GM12872 (cell line): ENCODE measurements around the gene KDM4F.

Experiments
- TF ChIP-seq, protein P1 (sequence below): IDR thresholded peaks from 3 replicates; pipeline ENCODE4 v1.5.1; 2011; ENCODE audit warnings: low read depth, mild to moderate bottlenecking, low read length, moderate library complexity; ENCODE audit not compliant: insufficient read depth

KDM4F gene

DNA sequence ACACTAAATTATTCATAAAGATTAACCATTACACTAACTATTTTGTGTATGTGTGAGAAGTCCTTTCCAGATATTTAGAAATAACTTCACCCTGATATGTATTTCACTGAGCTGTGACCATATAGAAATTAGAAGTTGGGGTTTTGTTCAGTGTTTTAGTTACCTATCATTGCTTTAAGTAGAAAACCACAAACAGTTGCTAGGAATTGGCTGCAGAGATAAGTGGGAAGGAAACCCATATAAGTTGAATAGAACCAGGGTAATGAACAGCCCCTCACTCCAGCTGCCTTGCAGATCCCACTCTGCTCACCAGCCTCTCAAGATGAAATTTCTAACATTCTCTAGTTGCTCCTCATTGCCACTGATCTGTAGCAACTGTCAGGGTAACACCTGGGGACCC, 27.8 kb downstream of the KDM4F start:
- TF ChIP-seq, protein P1, sequence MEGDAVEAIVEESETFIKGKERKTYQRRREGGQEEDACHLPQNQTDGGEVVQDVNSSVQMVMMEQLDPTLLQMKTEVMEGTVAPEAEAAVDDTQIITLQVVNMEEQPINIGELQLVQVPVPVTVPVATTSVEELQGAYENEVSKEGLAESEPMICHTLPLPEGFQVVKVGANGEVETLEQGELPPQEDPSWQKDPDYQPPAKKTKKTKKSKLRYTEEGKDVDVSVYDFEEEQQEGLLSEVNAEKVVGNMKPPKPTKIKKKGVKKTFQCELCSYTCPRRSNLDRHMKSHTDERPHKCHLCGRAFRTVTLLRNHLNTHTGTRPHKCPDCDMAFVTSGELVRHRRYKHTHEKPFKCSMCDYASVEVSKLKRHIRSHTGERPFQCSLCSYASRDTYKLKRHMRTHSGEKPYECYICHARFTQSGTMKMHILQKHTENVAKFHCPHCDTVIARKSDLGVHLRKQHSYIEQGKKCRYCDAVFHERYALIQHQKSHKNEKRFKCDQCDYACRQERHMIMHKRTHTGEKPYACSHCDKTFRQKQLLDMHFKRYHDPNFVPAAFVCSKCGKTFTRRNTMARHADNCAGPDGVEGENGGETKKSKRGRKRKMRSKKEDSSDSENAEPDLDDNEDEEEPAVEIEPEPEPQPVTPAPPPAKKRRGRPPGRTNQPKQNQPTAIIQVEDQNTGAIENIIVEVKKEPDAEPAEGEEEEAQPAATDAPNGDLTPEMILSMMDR: no peak

DNA sequence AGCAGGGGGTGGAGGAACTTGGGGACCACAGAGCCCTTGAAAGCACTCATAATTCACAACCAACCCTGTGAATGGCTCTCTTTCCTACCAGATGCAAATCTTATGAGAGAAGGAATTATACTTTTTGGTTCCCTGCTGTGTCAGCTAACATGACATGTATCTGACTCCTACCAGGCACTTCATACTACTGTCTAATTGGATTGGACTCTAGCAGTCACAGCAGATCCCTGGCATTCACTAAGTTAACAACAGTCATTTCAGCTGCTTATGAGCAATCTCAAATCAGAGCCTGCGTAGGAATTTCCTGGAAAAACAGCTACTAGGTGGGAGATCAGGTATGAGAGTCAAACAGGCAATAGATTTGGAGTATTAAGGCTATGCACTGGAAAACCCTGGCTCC, 29.3 kb downstream of the KDM4F start:
- TF ChIP-seq, protein P1: no peak

DNA sequence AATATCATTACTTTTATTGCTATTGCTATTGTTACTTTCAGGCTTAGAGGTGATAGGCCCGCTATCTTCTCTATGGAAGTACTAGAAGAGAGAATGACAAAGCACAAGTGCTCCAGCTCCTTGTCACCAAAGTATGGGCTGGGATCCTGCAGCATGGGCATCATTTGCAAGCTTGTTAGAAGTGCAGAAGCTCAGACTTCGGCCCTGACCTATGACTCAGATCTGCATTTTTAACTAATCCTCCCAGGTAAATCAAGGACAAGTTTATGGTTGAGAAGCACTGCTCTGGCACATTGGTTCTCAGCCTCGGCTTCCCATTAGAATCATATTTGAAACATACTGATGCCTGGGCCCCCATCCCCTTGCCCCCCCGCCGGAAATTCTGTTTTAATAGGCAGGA, 31.8 kb downstream of the KDM4F start:
- TF ChIP-seq, protein P1: no peak

- TF ChIP-seq, protein P1: no peak
These were observed 32.2 kb downstream of the KDM4F start for GRCh38 chr11:95081412-95081811.

- TF ChIP-seq, protein P1: no peak
These were observed 33.4 kb downstream of the KDM4F start for GRCh38 chr11:95082576-95083001.

DNA sequence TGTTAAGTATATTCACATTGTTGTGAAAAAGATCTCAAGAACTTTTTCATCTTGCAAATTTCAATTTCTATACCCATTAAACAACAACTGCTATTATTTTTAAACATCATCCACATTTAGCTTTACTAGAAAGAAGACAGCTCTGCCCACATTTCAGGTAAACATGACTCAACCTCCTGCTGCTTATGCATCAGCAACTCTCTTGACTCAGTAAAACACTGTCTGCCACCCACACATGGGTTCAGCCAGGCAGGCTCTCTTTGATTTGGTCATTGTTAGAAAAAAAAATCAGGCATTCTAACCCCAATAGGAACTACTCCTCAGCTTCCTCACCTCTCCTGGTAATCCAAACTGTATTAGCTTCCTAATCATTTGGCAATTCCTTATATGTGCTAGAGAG, 35.3 kb downstream of the KDM4F start:
- TF ChIP-seq, protein P1: no peak

DNA sequence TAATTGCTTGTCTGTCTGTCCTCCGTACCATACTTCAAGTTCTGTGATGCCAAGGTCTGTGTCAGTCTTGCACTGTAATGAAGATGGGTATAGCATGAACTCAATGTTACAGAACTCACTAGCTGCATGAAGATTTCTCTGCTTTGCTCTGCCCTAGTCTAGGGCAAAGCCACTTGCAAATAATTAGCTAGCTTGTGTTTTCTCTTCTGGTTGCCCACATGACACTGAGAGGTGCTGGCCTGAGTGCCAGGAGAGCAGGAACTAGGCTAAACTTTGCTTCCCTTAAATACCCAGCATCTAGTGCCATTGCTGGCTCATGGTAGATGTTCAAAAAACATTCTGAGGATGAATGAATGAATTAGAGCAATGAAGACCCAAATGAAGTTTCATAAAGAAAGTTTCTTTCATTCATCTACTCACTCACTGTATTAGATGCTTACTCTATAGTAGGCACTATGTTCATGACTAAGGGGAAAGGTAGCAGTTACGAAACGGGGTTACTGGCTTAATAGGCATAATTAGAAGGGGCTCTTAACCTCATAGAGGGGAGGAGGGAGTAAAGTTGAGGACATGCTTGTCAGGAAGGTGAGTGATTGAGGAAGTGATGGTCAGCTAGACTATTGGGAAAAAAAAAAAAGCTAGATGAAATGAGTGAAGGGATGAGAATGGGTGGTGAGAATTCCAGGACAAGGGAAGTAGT, 36.0 kb downstream of the KDM4F start:
- TF ChIP-seq, protein P1: no peak

GRCh38 chr11:95086151-95086550, 36.9 kb downstream of the KDM4F start:
- TF ChIP-seq, protein P1: no peak
